Stimulated activated CD8-positive, alpha-beta memory T cell treated with anti-CD3 and anti-CD28 coated beads, Interleukin-7, amount 100 ng/mL, for 1 hour (primary cell): ENCODE data around the gene PCGF3.
"Not testable (repeated sequence)": the region's sequence is repeated elsewhere in the genome, so short reads cannot be mapped to it uniquely, and the experiment has no call there.

Experiments used
- DNase-seq, 2 donors: peaks; one replicate each; pipeline ENCODE4 v3.0.0-alpha.2; 2020; ENCODE audit warnings: low read depth in 2 of 2

PCGF3 gene

DNA sequence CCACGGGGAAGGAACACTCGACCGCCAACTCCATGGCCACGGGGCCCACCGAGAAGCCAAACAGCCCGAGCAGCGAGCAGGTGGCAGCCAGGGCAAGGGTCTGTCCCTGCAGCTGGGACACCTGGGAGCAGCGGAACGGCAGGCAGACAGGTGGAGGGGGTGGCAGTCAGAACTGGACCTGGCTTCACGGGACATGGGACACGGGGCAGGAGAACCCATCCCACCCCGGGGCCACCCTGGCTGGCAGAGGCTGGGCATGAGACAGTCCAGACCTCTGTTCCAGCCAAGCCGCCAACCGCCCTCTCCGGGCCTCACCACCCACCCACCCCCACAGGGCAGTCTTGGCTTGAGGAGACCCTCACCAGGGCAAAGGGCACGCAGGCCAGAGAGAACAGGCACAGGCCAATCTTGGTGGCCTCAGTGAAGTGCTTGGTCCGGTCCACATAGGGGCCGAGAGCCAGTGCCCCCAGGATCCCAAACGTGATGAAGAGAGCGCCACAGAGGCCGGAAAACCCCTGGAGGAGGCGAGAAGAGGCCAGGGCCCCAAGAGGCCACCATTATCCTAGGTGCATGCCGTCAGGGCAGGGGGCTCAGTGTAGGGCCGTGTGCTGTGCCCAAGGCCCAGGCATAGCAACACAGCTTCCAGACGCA, 22.3 kb upstream of the PCGF3 start:
- DNase-seq, result no peak

DNA sequence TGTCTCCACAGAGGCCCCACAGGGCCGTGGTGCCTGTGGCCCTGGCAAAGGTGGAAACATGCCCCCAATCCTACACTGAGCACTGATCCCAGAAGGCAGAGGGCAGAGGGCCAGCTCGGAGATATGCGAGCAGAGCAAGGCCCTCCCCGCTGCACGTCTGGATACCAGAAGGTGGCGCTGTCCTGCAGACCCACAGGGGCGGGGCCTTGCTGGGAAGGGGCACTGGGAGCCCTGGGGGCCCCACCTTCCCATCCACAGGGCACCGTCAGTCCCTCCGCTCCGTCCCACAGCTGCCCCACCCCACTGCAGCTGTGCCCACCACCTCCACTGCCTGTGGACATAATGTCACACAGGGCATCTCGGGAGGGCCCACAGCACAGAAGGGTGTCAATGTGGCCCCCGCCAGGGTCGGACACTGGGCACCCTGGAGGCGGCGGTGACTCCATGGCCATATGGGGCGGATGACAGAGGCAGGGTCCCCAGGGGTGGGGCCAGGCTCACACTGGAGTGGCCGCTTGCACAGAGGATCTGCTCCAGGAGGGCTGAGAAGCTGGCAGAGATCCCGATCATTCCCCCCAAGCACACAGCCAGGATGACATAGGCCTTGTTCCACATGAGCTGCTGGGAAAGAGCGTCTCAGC, 21.5 kb upstream of the PCGF3 start:
- no peak for DNase-seq

DNA sequence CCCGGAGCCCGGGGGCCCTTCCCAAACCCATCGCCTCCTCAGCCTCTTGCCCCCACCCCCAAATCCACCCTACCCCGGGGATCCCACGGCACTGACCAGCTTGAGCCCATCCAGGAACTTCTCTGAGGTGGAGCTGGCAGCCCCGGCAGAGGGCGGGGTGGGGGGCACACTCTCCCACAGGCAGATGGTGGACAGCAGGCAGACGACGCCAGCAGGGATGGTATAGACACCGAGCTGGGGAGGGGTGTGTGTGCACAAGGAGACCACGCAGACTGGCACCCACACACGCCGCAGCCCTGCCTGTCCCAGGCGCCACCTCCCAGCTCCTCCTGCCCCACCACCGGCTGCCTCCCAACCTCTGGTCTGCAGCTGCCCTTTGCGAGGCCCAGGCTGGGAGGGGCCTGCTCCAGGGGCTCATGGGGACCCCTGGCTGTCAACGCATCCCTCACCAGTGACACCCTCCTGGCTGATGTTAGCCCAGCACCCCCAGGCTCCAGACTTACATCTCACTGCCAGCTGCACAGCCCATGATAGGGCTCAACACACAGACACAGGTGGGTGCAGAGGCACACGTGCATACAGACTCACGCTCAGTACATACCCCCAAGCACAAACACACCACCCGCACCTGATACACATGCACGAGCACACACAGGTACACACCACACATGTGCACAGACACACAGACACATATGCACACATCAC, 20.9 kb upstream of the PCGF3 start:
- DNase-seq, result no peak

DNA sequence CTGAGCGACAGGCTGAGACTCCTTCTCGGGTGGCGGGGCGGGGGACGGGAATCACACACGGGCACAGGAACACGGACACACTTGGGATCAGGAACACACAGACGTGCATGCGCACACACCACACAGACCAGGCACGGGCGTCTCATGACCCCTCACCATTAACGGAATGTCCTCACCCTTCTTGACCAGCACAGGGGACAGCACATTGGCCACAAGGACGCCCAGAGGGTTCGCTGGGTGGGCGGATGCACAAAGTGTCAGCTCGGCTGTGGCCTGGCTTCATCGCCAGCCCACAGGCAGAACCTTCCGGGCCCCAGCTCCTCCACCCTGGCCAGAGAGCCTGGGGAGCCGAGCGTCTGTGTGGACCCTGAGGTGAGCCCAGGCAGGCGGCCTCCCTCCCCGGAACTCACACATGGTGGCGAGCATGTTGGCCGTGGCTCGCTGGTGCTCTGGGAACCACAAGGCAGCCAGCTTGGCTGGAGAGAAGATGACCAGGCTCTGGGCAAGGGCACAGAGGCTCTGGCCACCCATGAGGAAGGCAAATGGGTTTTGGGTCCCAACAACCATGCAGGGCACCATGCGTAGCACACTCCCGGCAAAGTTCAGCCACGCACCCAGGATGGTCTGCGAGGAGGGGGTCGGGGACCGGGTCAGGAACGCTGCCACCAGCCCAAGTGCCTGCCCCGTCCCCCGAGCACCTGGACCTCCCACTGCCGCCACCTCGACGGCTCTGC, 19.8 kb upstream of the PCGF3 start:
- DNase-seq, result no peak

DNA sequence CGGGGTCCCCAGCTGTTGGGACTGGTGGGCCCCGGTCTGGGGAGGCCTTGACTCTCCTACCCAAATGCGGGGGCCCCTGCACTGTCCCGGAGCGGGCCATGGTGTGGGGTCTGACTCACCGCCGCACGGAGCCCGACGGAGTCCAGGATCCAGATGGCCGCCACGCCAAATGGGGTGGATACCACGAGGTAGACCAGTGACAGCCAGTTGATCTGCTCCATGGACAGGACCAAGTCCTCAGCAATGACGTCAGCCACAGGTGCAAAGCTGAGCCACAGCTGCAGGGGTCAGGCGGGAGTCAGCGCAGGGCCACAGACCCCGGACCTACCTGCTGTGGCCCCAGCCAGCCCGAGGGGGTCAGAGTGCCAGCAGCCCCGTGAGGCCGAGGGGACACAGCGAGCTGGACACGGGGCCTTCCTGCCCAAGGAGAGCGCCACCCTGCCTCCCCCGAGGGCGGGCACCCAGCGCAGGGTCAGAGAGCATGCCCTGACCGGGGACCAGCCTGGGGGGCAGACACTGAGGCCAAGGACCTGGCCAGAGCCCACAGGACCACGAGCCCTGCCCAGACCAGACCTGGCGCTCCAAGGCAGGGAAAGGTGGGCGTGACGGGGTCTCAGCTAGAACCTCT, 19.1 kb upstream of the PCGF3 start:
- DNase-seq, result no peak

DNA sequence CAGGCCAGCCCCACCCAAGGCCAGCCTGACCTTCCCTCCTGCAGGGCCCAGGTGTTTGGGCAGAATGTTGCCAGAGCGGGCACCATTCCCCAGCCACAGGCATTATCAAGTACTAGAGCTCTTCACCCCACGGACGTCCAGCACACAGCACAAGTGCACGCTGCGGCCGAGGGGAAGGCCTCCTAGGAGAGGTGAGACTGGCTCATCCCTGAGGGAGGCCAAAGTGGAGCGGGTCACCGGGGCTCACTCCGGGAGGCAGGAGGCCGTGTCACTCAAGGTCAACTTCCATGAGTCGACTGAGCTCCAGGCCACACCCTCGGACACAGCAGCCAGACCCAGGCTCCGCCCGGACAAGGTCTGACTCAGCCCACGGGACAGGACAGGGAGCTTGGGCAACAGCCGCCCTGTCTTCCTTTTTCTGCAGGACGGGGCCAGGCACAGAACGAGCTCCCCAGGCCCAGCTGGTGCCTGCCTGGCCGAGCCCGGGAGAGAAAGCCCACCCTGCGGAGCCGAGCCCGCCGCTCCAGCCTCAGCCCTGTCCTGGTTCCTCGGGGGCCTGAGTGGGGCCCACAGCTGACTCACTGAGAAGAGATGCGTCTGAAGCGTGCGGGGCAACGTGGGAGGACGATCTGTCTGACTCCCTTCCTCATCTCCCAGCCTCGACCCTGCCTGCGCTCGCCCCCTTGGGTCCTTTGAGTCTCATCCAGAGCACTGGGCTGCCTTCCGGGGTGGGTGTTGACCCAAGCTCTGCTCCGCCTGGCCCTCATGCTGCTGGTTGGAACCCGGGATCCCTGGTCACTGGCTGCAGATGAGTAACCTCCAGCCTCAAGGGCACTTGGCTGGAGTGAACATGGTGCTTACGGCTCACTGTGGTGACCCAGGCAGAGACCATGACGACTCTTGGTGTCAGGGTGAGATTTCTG, 18.3 kb upstream of the PCGF3 start:
- DNase-seq, result no peak

DNA sequence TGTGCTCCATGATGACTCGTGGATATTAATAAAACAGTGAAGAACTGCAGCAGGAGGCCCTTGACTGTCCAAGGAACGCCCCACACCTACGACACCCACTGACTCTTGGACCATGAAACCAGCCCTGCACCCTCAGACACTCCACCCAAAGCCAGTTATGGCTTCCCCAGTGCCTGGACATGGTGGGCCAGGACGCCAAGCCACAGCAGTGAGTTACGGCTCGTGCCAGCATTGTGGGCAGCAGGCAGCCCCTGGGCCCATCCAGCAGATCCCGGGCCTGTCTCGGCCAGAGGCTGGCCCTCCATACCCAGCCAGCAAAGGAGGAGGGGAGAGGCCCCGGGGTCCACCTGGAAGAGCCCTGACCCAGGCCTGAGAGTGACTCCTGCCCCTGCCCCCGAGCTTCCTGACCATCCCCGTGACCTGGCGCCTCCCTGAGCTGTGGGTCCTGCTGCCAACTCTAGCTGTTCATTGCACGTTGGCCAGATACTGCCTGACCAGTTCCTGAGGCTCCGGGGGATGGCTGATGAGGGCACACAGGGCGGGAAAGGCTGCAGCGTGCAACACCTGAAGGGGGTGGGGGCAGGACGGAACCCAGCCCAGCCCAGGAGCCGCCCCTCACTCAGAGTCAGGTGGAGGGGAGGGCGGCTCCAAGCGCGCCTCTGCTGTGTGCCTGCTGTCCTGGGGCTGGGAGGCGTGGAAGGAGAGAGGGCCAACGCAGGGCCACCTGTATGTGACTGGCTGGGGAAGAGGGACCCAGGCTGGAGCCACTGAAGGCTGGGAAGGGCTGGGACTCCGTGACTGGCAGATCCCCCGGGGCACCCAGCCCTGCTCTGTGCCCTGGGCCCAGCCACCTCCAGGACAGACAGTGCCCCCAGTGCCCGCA, 17.4 kb upstream of the PCGF3 start:
- DNase-seq, result no peak

DNA sequence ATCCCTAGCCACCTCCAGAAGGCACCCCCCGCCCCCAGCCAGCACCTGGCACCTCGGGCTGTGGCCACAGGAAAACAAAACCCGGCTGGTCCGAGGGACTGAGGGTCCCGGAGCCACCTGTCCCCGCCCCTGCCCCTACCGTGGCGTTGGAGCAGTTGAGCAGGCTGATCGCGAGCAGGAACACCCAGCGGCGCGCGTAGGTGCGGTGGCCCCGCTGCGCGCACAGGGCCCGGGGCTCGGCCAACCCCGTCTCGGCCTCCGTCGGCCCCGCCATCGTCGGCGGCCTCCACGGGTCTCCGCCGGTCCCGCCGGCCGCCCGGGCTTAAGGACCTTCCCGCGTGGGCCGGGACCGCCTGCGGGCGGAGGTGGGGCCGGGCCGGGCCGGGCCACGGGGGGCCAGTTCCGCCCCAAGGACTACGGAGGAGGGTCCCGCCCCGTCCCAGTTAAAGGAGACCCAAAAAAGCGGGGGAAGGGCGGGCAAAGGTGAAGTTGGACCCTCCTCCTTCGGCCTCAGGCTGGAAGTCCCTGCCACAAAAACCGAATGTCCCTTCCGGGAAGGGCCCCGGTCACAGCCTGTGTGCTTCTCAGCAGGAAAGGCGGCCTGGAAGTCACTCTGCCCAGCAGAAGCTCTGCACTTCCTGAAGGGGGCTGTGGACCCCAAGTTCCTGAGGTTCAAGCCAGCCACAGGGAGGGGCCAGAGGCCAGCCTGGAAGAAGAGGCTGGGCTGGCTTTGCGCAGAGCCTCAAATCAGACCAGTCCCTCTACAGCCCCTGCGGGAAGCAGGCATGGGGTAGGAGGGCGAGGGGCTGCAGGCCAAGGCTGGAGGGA, 16.6 kb upstream of the PCGF3 start, which contains the start of gene SLC49A3:
Gene SLC49A3, minus strand, starts transcription at position 298 of the 828 bp plus-strand sequence. Its CDS starts 24 bp downstream, at position 274.
- no peak for DNase-seq

DNA sequence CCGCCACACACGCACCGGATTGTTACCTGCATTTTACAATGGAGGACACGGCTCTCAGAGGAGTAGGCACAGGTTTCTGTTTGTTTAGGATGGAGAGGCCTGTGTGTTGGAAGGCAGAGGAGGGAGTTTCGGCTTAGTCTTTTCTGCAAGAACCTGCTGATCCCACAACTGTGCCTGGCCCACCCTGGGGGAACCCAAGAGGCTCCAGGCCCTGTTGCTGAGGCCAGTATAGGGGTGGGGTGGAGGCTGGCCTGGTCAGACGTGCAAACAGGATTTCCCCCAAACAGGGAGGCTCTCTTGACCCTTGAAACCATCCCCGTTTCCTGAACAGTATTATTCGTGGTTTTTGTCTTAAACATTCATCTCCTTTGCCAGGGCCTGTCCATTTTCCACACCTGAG, 15.9 kb upstream of the PCGF3 start:
- DNase-seq, result no peak

DNA sequence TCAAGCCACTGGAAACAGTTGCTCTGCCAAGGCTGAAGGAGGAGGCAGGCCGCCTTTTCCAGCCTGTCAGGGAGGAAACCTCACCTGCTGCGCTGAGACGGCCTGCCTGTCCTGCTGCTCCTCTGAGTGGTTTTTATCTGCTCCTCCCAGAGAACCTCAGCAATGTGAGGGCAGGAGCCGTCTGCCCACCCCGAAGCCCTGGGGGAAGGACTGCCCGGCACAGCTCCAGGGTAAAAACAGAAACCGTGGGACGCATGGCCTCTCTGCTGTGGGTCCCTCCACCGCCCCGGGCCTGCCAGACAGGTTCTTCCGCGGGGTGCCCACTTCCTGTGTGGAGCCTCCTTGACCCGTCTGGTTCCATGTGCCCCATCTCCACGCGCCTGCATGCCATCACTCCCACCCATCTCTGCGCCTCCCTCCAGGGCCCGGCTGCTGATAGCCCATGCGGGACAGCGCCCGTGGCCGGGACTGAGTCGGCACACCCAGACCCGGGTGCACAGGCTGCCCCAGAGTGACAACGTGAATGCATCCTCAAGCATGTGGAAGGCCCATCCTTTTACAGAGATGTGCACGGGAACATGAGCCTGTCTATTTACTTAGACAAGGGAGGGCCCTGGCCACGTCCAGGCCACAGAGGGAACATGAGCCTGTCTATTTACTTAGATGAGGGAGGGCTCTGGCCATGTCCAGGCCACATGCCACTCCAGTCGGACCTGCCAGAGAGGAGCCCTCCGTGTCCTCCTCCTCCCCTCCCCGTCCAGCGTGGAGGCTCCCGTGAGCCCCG, 12.7 kb upstream of the PCGF3 start:
- DNase-seq, result no peak

DNA sequence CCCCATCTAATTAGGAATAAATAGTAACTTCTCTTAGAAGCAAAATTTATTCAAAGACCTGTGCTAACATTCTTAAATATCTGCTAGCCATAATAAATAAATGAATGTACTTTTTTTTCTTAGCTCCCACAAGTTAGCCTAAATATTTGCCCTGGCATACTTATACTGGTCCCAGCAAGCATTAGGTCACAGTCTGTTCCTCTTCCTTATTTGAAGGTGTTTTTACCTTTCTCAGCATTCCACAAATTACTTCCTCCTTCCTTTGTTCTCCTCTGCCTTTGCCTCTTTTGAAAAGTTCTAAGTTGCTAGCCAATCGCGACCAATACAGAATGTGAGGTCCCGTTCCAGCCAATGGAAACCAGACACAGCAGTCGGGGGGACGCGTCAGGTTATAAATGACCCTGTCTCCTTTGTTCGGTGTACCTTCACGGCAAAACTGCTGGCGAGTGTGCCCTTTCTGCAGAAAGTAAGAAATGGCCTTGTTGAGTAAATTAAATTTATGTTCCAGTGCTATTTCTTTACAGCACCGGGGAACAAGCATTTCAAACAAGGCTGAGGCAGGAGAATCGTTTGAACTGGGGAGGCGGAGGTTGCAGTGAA, 11.2 kb upstream of the PCGF3 start:
- DNase-seq, result not testable (repeated sequence)

DNA sequence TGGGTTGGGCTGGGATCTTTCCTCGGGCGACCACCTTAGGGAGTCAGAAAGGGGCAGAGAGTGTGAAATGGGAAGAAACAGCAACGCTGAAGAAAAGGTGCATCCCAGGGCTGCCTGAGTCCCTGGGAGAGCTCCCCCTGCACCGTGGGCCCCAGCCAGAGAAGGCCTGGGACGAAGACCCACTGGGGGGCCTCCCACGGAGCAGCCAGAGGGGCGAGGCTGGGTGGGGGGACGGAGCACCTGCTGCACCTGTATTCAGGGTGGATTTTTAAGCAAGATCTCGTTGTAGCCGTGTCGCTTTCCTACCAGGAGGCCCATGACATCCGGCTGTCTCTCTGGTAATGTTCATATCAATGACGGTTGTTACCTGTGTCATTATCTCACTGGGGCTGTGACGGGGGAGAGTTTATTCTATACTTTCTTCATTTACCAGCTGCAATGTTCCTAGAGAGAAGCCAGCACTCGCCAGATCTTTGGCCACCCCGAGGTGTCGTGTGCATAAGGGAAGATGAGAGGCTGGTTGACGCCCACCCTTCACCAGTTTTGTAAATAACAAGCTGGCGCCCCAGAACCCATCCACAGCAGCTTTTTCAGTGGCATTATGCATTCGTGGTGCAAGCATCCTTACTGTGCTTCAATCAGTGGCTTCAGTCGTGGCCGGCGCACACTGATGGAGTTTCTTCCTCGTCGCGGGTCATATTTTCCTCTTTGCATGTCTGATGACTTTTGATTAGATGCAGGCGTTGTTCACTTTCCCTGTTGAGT, 5.6 kb upstream of the PCGF3 start:
- DNase-seq, result no peak

DNA sequence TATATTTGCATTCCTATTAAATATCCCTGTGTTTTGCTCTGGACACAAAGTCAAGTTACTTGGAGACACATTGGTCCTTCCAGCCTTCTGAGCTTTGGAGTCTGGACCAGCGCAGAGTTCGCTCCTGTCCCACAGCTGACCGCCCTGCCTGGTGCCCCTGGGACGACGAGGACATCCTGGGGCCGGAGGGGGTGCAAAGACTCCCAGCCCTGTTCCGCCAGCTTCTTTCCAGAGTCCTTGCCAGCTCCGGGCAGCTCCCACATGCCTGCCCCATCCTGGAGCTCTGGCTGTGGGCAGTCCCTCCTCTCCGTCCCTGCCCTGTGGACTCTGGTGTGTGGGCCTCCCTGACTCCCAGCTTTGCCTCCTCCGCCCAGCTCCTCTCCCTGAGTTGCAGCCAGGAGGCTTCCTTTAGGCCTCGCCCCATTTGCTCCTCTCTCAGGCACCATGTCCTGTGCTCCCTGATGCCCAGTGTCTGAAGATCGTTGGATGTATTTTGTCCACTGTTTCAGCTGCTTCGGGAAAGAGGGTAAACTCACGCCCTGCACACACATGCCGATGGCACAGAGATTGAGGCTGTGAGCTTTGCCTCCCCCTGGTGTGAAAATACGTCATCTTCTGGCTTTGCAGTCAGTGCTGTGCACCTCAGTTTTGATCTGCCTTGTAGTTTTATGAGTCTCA, 4.9 kb upstream of the PCGF3 start:
- DNase-seq, result no peak

DNA sequence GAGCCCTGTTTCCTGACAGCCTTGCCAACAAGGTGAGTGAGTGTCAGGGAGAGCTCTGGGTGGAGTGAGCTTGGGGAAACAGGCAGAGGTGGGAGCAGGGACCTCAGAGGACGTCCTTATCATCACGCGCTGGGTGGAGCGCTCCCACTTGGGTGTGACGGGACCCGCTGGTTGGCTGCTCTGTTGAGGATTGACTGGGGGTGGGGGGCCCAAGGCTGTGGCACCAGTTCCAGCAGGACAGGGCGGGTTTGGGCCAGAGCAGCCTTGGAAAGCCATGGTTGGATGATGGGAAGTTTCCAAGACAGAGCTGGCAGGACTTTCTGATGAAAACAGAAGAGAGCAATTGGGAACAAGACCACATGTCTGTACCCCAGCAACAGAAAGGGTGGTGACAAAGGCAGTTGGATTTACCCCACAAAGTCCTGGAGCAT, 3.0 kb upstream of the PCGF3 start:
- no peak for DNase-seq

DNA sequence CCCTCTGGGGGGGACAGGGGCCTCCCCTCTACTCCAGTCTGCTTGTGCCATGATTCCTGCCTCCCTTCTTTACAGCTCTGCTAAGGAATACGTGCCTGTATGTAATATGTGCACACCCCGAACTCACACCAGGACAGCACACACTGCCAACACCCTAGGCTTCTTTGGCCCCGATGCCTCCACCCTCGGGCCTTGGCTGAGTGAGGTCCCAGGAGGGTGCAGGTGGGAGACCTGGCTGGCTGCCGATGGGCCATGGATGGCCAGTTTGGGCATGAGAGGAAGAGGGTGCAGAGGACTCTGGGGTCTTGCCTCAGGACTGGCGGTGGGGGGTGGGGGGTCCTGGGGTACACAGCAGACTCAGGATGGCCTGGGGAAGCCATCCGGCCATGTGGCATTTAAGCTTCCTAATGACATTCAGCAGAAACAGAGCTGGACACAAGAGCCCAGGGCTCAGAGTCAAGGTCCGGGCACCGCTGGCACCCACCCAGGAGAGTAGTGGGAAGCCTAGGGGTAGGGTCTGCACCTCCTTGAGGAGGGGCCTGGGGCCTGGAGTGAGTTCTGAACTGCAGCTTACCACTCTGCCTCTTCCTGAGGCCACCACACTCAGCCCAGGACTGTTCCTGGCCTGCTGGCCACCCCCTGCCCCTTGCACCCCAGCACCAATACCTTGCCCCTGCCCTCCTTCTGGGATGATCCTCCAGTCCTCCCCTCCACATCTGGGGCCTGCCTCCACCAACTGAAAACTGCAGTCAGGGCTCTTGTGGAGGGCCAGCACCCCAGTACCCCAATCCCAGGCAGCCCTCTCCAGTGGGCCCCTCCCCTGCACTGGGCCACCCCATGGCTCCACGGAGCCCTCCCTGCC, 2.1 kb upstream of the PCGF3 start:
- no peak for DNase-seq
